Ectodermal cell (in vitro differentiated cells): Measurements from ENCODE around the gene IFT20.
"Not testable (repeated sequence)": the region's sequence is repeated elsewhere in the genome, so short reads cannot be mapped to it uniquely, and the experiment has no call there.

Experiments
- H3K27ac ChIP-seq: 2 replicates; pipeline ENCODE4 v1.7.0; 2013; ENCODE audit warnings: mild to moderate bottlenecking, low read depth, low read length; ENCODE audit not compliant: insufficient read depth, poor library complexity, severe bottlenecking
- H3K27me3 ChIP-seq: 2 replicates; pipeline ENCODE4 v1.7.0; 2013; ENCODE audit warnings: mild to moderate bottlenecking, low read length; ENCODE audit not compliant: insufficient read depth, control insufficient read depth, poor library complexity, severe bottlenecking
- H3K36me3 ChIP-seq: one replicate; pipeline ENCODE4 v1.7.0; 2013; ENCODE audit warnings: low read length; ENCODE audit not compliant: control insufficient read depth, insufficient read depth
- H3K4me1 ChIP-seq: one replicate; pipeline ENCODE4 v1.7.0; 2013; ENCODE audit warnings: low read length; ENCODE audit not compliant: control insufficient read depth, insufficient read depth
- H3K4me3 ChIP-seq: 2 replicates; pipeline ENCODE4 v1.7.0; 2013; ENCODE audit warnings: low read depth, low read length, control low read depth; ENCODE audit not compliant: insufficient read depth
- H3K9me3 ChIP-seq: 2 replicates; pipeline ENCODE4 v1.7.0; 2013; ENCODE audit warnings: mild to moderate bottlenecking, low read length, moderate library complexity; ENCODE audit not compliant: control insufficient read depth
- WGBS, 2 experiments: methylation state at CpG; one replicate each; pipeline ENCODE4 v1.1.7; 2013; ENCODE audit warnings: missing lambda C conversion rate in 2 of 2; 5-methylcytosine and 5-hydroxymethylcytosine counted together

Gene IFT20

GRCh38 chr17:28345419-28346198 is 10.3 kb upstream of the IFT20 start:
- H3K27ac ChIP-seq = peak overlapping the region; percentile 33
- WGBS, 2 experiments = 93 to 95% methylated on average over 13 of the region's 13 CpGs
- H3K4me1 ChIP-seq = peaks cover 4% of the 10 kb centered on the region
- H3K36me3 ChIP-seq = peaks cover 35% of the 10 kb centered on the region
- no peak overlapping the region for H3K4me3 ChIP-seq
- no peaks in the 10 kb centered on the region for H3K9me3 ChIP-seq
- H3K27me3 ChIP-seq = no peaks in the 10 kb centered on the region

- H3K36me3 ChIP-seq = peaks cover 35% of the 10 kb centered on the region
- 94% methylated on average over 19 of the region's 19 CpGs for WGBS, 2 experiments
- H3K27ac ChIP-seq = no peak overlapping the region
- H3K4me1 ChIP-seq = peaks cover 4% of the 10 kb centered on the region
- no peaks in the 10 kb centered on the region for H3K27me3 ChIP-seq
- no peaks in the 10 kb centered on the region for H3K9me3 ChIP-seq
- H3K4me3 ChIP-seq = no peak overlapping the region
Measured at GRCh38 chr17:28344435-28344901, 9.2 kb upstream of the IFT20 start.

GRCh38 chr17:28344011-28344410 is 8.7 kb upstream of the IFT20 start:
- Histone ChIP-seq H3K4me3 (no peak overlapping the region), H3K36me3 (peaks cover 35% of the 10 kb centered on the region)
- 95 to 96% methylated on average over 9 of the region's 9 CpGs for WGBS, 2 experiments

GRCh38 chr17:28343491-28343932 is 8.2 kb upstream of the IFT20 start:
- Histone ChIP-seq H3K27ac (no peak overlapping the region), H3K36me3 (peaks cover 35% of the 10 kb centered on the region), H3K9me3 (no peaks in the 10 kb centered on the region), H3K27me3 (no peaks in the 10 kb centered on the region), H3K4me1 (peaks cover 4% of the 10 kb centered on the region), H3K4me3 (no peak overlapping the region)
- 92 to 97% methylated on average over 10 of the region's 10 CpGs for WGBS, 2 experiments

More at GRCh38 chr17:28344011-28344410, 8.7 kb upstream of the IFT20 start:
- Histone ChIP-seq H3K27ac (no peak overlapping the region), H3K27me3 (no peaks in the 10 kb centered on the region), H3K4me1 (peaks cover 4% of the 10 kb centered on the region), H3K9me3 (no peaks in the 10 kb centered on the region)

GRCh38 chr17:28342313-28342712 is 7.0 kb upstream of the IFT20 start:
- H3K36me3 ChIP-seq = peaks cover 35% of the 10 kb centered on the region
- H3K4me1 ChIP-seq = peaks cover 4% of the 10 kb centered on the region
- H3K9me3 ChIP-seq = no peaks in the 10 kb centered on the region
- no peaks in the 10 kb centered on the region for H3K27me3 ChIP-seq
- H3K27ac ChIP-seq = no peak overlapping the region
- H3K4me3 ChIP-seq = no peak overlapping the region
- WGBS, 2 experiments = 96% methylated on average over 14 of the region's 14 CpGs

GRCh38 chr17:28341516-28341915 is 6.2 kb upstream of the IFT20 start:
- Histone ChIP-seq H3K9me3 (no peaks in the 10 kb centered on the region), H3K36me3 (peaks cover 35% of the 10 kb centered on the region), H3K4me1 (peaks cover 11% of the 10 kb centered on the region), H3K4me3 (no peak overlapping the region), H3K27ac (no peak overlapping the region), H3K27me3 (no peaks in the 10 kb centered on the region)
- WGBS, 2 experiments = 95% methylated on average over 11 of the region's 11 CpGs

- no peak overlapping the region for H3K27ac ChIP-seq
- 94 to 95% methylated on average over 6 of the region's 6 CpGs for WGBS, 2 experiments
- no peak overlapping the region for H3K4me3 ChIP-seq
- no peaks in the 10 kb centered on the region for H3K27me3 ChIP-seq
- H3K9me3 ChIP-seq = no peaks in the 10 kb centered on the region
- peaks cover 29% of the 10 kb centered on the region for H3K36me3 ChIP-seq
- H3K4me1 ChIP-seq = peaks cover 7% of the 10 kb centered on the region
Measured at GRCh38 chr17:28340374-28340773, 5.1 kb upstream of the IFT20 start.

GRCh38 chr17:28339431-28339830 is 4.2 kb upstream of the IFT20 start:
- WGBS, 2 experiments = 95% methylated on average over 15 of the region's 15 CpGs
- Histone ChIP-seq H3K36me3 (peaks cover 22% of the 10 kb centered on the region), H3K27ac (no peak overlapping the region), H3K27me3 (no peaks in the 10 kb centered on the region), H3K4me1 (peaks cover 10% of the 10 kb centered on the region), H3K9me3 (no peaks in the 10 kb centered on the region), H3K4me3 (no peak overlapping the region)

- H3K4me3 ChIP-seq, H3K27ac ChIP-seq, H3K9me3 ChIP-seq, H3K27me3 ChIP-seq: not testable (repeated sequence)
- WGBS, 2 experiments = 94 to 96% methylated on average over 8 of the region's 8 CpGs
- Histone ChIP-seq H3K36me3 (peaks cover 20% of the 10 kb centered on the region), H3K4me1 (peaks cover 12% of the 10 kb centered on the region)
Measured at GRCh38 chr17:28338769-28339212, 3.5 kb upstream of the IFT20 start.

GRCh38 chr17:28338056-28338768 is 2.9 kb upstream of the IFT20 start:
- H3K4me3 ChIP-seq = no peak overlapping the region
- H3K36me3 ChIP-seq = peaks cover 16% of the 10 kb centered on the region
- H3K9me3 ChIP-seq = no peaks in the 10 kb centered on the region
- WGBS, 2 experiments = 87 to 92% methylated on average over 5 of the region's 5 CpGs
- no peaks in the 10 kb centered on the region for H3K27me3 ChIP-seq
- no peak overlapping the region for H3K27ac ChIP-seq
- peaks cover 12% of the 10 kb centered on the region for H3K4me1 ChIP-seq
